ENCODE measurements around the gene TTC34.

- TF ChIP-seq CTCF (IDR thresholded peaks at IDR 0.05): no peak
- TF ChIP-seq ZFX (IDR thresholded peaks at IDR 0.05; ENCODE audit: borderline replicate concordance): no peak
Measured at GRCh38 chr1:2607641-2608091, 193.8 kb downstream of the TTC34 start.
